GM19395 (cell line): Measurements from ENCODE around the gene SLFN5.
"Not testable (repeated sequence)": the region's sequence is repeated elsewhere in the genome, so short reads cannot be mapped to it uniquely, and the experiment has no call there.

Source experiments
- ATAC-seq: cut with Tn5 transposase; IDR thresholded peaks from one replicate; pipeline ENCODE4 v1.9.1; 2021; ENCODE audit warnings: mild to moderate bottlenecking, moderate library complexity; ENCODE audit not compliant: unreplicated experiment

Gene SLFN5

GRCh38 chr17:35287286-35287811 is 44.5 kb downstream of the SLFN5 start:
- ATAC-seq: no peak

GRCh38 chr17:35289222-35289621 is 46.4 kb downstream of the SLFN5 start:
- ATAC-seq: no peak

GRCh38 chr17:35291802-35292201 is 48.9 kb downstream of the SLFN5 start:
- ATAC-seq: no peak

- ATAC-seq: no peak
Measured at GRCh38 chr17:35293151-35293847, 50.4 kb downstream of the SLFN5 start.

DNA sequence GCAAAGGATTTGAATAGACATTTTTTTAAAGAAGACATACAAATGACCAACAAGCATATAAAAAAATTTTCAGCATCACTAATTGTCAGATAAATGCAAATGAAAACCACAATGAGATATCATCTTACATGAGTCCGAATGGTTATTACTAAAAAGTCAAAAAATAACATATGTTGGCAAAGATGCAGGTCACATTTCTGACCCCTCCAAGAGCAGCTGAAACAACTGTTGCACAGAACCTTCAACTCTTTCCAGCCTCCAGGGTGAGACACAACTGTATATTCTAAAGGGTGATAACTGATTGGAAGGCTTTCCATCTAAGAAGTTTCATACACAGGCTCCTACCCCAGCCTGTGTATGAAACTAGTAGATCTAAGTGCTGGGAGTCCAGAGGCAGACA is 51.9 kb downstream of the SLFN5 start:
- no peak for ATAC-seq

DNA sequence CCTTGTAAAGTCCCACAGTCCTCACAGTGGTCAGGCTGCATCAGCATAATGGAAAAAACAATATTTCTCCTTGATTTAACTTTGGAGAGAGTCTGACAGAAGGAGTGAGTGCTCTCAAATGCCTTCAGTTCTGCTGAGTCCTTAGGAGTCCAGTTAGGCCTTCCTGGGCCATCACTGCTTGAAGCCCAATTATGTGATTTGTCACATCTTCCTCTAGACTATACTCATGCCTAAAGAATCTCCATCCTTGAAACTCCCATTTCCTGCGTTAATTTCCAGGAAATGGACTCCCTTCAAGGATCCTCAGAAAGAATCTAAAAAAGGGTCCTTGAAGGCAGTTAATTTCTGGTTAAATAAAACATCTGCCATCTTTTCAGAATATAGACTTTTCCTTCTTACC is 52.8 kb downstream of the SLFN5 start:
- ATAC-seq: no peak

GRCh38 chr17:35297666-35298065 is 54.8 kb downstream of the SLFN5 start:
- ATAC-seq: no peak

- ATAC-seq: no peak
Measured at GRCh38 chr17:35298639-35299038, 55.8 kb downstream of the SLFN5 start.

GRCh38 chr17:35299135-35299534 is 56.3 kb downstream of the SLFN5 start:
- ATAC-seq: no peak

- ATAC-seq: not testable (repeated sequence)
Measured at GRCh38 chr17:35309345-35309744, 66.5 kb downstream of the SLFN5 start.

DNA sequence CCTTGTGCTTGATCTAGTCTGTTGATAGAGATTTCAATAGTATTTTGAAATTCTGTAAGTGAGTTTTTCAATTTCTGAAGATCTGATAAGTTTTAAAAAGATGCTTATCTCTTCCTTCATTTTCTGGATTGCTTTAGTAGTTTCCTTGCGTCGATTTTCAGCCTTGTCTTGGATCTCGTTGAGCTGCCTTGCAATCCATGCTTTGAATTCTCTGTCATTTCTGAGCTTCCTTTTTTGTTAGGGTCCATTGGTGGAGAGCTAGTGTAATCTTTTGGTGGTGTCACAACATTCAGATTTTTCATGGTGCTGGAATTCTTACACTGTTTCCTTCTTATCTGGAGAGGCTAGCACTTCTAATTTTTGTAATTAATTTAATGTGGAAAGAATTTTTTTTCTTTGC is 69.5 kb downstream of the SLFN5 start:
- no peak for ATAC-seq

GRCh38 chr17:35312790-35313711 is 70.2 kb downstream of the SLFN5 start:
- ATAC-seq: peak; percentile 73

GRCh38 chr17:35313875-35314409 is 71.1 kb downstream of the SLFN5 start:
- ATAC-seq: no peak

DNA sequence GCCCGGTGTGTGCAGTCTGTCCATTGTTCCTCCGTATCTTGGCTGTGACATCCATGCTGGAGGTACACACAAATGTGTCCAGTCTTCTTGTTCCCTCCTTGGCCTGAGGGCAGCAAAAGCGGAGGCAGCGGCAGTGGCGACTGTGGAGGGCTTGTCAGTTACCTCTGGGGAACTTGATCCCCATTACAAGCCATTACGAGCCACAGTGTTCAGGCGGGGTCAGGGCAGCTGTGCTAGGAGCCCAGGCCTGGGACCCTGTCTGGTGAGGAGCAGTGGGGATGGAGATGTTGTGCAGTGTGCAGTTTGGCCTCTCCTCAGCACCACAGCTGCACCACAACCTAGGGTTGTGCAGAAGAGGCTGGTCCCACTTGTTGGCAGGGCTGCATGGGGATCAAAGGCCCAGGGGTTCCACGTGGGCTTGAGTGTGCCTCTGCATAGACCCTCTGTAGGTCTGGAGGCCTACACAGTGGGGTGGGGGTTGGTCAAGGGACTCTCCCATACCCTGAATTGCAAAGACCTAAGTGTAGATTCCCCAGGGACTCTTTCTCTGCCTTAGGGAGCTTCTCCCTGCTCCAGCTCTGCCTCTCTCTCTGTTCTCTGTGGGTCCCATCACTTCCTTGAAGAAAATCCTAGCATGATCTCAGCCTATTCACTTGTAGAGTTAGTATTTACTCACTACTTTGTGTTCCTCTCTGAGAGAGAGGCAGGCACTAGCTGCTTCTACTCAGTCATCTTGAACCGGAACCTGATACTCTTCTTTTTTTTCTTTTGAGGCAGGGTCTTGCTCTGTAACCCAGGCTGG is 71.7 kb downstream of the SLFN5 start:
- no peak for ATAC-seq

- no peak for ATAC-seq
Measured at GRCh38 chr17:35315283-35315682, 72.4 kb downstream of the SLFN5 start.

DNA sequence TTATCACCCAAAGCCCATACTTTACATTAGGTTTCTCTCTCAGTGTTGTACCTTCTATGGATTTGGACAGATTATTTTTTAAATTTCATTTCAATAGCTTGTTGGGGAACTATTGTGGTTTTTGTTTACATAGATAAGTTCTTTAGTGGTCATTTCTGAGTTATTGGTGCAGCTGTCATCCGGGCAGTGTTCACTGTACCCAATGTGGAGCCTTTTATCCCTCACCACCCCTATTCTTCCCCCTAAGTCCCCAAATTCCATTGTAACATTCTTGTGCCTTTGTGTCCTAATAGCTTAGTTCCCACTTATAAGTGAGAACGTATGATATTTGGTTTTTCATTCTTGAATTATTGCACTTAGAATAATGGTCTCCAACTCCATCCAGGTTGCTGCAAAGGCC is 73.1 kb downstream of the SLFN5 start:
- no peak for ATAC-seq

- no peak for ATAC-seq
Measured at GRCh38 chr17:35322749-35323148, 79.9 kb downstream of the SLFN5 start.
